Measurements from ENCODE around the gene CPSF3. TPM values are rescaled to one million over a fixed set of nuclear protein-coding genes. Genes with fewer than 3 reads are reported as not detected.

Gene CPSF3
- total and polyA plus RNA-seq, 2 donors (not counting 1 experiment from before 2014, with no cell fraction given) = 13.0 to 28.4 TPM

- intact Hi-C loops (cut with micrococcal nuclease) = no loop called here
- no peak for TF ChIP-seq EZH2 (IDR thresholded peaks at IDR 0.05; ENCODE audit: borderline replicate concordance, insufficient read depth, low read depth, low read length, poor library complexity, severe bottlenecking)
- TF ChIP-seq CTCF (IDR thresholded peaks at IDR 0.05) = no peak
- H3K27me3 ChIP-seq (replicated peaks in 1 of 4; ENCODE audit: control extremely low read depth in 1 of 4, control insufficient read depth in 3 of 4, insufficient read depth in 4 of 4, low read length in 3 of 4) = no peaks in the 10 kb centered on the region
- no peak overlapping the region for H3K4me2 ChIP-seq (replicated peaks; ENCODE audit: low read depth, low read length, poor library complexity, severe bottlenecking)
- H3K27ac Mint-ChIP-seq = no peak overlapping the region
- peaks cover 6 to 91% of the 10 kb centered on the region in 2 experiments for H3K36me3 ChIP-seq (replicated peaks in 1 of 2; ENCODE audit: control extremely low read depth in 1 of 2, control insufficient read depth in 1 of 2, extremely low read depth in 1 of 2, insufficient read depth in 2 of 2, low read length in 1 of 2)
- ChIA-PET POLR2A (no interaction called here), CTCF (no interaction called here)
- no peak overlapping the region for H3K4me3 Mint-ChIP-seq
- no peak overlapping the region for H3K9ac ChIP-seq (ENCODE audit: low read length)
- H3K4me1 Mint-ChIP-seq = no peaks in the 10 kb centered on the region
- no peaks in the 10 kb centered on the region for H3K9me3 Mint-ChIP-seq (ENCODE audit: insufficient read depth)
- DNase-seq = no peak
- peaks cover 2% of the 10 kb centered on the region for H4K20me1 ChIP-seq (ENCODE audit: control insufficient read depth, insufficient read depth, low read length, poor library complexity, severe bottlenecking)
- no peak overlapping the region for H2AFZ ChIP-seq (ENCODE audit: insufficient read depth, low read depth, low read length, poor library complexity, severe bottlenecking)
- WGBS (ENCODE audit: insufficient coverage) = 100% methylated on average over 1 of the region's 2 CpGs
- no peak overlapping the region for H3K4me3 ChIP-seq (ENCODE audit: control extremely low read depth in 1 of 5, extremely low read depth in 1 of 5, insufficient read depth in 1 of 5, low read depth in 2 of 5, low read length in 4 of 5)
- no peaks in the 10 kb centered on the region for H3K27me3 Mint-ChIP-seq
- ATAC-seq (ENCODE audit: low read depth) = no peak
- no peaks in the 10 kb centered on the region for H3K9me3 ChIP-seq (ENCODE audit: control extremely low read depth in 1 of 3, control insufficient read depth in 2 of 3, insufficient read depth in 1 of 3, low read length in 2 of 3)
- no peaks in the 10 kb centered on the region for H3K79me2 ChIP-seq (ENCODE audit: control insufficient read depth, insufficient read depth, low read length)
- H3K4me1 ChIP-seq (ENCODE audit: control insufficient read depth in 2 of 2, insufficient read depth in 2 of 2, low read length in 2 of 2) = no peaks in the 10 kb centered on the region
- no peak overlapping the region for H3K27ac ChIP-seq (ENCODE audit: low read length in 2 of 2)
Observed at GRCh38 chr2:9492927-9493326, 69.5 kb downstream of the CPSF3 start.

- H3K27ac ChIP-seq (ENCODE audit: low read length in 2 of 2) = no peak overlapping the region
- CTCF ChIA-PET = no interaction called here
- no peaks in the 10 kb centered on the region for H3K4me1 ChIP-seq (ENCODE audit: control insufficient read depth in 2 of 2, insufficient read depth in 2 of 2, low read length in 2 of 2)
- H3K4me3 Mint-ChIP-seq = no peak overlapping the region
- H3K9me3 Mint-ChIP-seq (ENCODE audit: insufficient read depth) = no peaks in the 10 kb centered on the region
- no peak overlapping the region for H3K9ac ChIP-seq (ENCODE audit: low read length)
- H3K27me3 ChIP-seq (replicated peaks in 1 of 4; ENCODE audit: control extremely low read depth in 1 of 4, control insufficient read depth in 3 of 4, insufficient read depth in 4 of 4, low read length in 3 of 4) = no peaks in the 10 kb centered on the region
- no peaks in the 10 kb centered on the region for H3K27me3 Mint-ChIP-seq
- H2AFZ ChIP-seq (ENCODE audit: insufficient read depth, low read depth, low read length, poor library complexity, severe bottlenecking) = no peak overlapping the region
- no peak for ATAC-seq (ENCODE audit: low read depth)
- H3K4me1 Mint-ChIP-seq = no peaks in the 10 kb centered on the region
- no peak for DNase-seq
- no peaks in the 10 kb centered on the region for H3K79me2 ChIP-seq (ENCODE audit: control insufficient read depth, insufficient read depth, low read length)
- H3K27ac Mint-ChIP-seq = no peak overlapping the region
- peaks cover 10 to 91% of the 10 kb centered on the region in 2 experiments for H3K36me3 ChIP-seq (replicated peaks in 1 of 2; ENCODE audit: control extremely low read depth in 1 of 2, control insufficient read depth in 1 of 2, extremely low read depth in 1 of 2, insufficient read depth in 2 of 2, low read length in 1 of 2)
- POLR2A ChIA-PET = no interaction called here
- H3K9me3 ChIP-seq (ENCODE audit: control extremely low read depth in 1 of 3, control insufficient read depth in 2 of 3, insufficient read depth in 1 of 3, low read length in 2 of 3) = no peaks in the 10 kb centered on the region
- no peak overlapping the region for H3K4me3 ChIP-seq (ENCODE audit: control extremely low read depth in 1 of 5, extremely low read depth in 1 of 5, insufficient read depth in 1 of 5, low read depth in 2 of 5, low read length in 4 of 5)
- 50% methylated on average over 1 of the region's 3 CpGs for WGBS (ENCODE audit: insufficient coverage)
- no peak for TF ChIP-seq EZH2 (IDR thresholded peaks at IDR 0.05; ENCODE audit: borderline replicate concordance, insufficient read depth, low read depth, low read length, poor library complexity, severe bottlenecking)
- no peak for TF ChIP-seq CTCF (IDR thresholded peaks at IDR 0.05)
- intact Hi-C loops (cut with micrococcal nuclease) = no loop called here
- H3K4me2 ChIP-seq (replicated peaks; ENCODE audit: low read depth, low read length, poor library complexity, severe bottlenecking) = no peak overlapping the region
- H4K20me1 ChIP-seq (ENCODE audit: control insufficient read depth, insufficient read depth, low read length, poor library complexity, severe bottlenecking) = peaks cover 5% of the 10 kb centered on the region
Observed at GRCh38 chr2:9493478-9493877, 70.0 kb downstream of the CPSF3 start.

Measured in B cell (primary cell).